GM12873 (cell line): ENCODE results near the gene FAM227A.

Experiments used
- CTCF ChIP-seq: IDR thresholded peaks from 2 replicates; pipeline ENCODE4 v1.5.1; 2012; ENCODE audit warnings: low read depth, mild to moderate bottlenecking, moderate library complexity, low read length, control low read depth; ENCODE audit not compliant: insufficient read depth; ENCODE audit errors: missing control alignments

The FAM227A gene

GRCh38 chr22:38656256-38657044 is at the start of gene FAM227A, which contains the start of gene CBY1:
Gene FAM227A, minus strand, starts transcription at chr22:38656392. Its CDS starts 6,224 bp downstream, at chr22:38650168.
Gene CBY1, plus strand, starts transcription at chr22:38656638. Its CDS starts 11,417 bp downstream, at chr22:38668055.
- TF ChIP-seq CTCF, result no peak

GRCh38 chr22:38705235-38706100 is 49.3 kb upstream of the FAM227A start, which contains the start of gene GTPBP1:
Gene GTPBP1, plus strand, starts transcription at chr22:38705944. Its CDS starts 12 bp downstream, at chr22:38705956.
- no peak for TF ChIP-seq CTCF

GRCh38 chr22:38704654-38705234 is 48.6 kb upstream of the FAM227A start:
- no peak for TF ChIP-seq CTCF

- no peak for TF ChIP-seq CTCF
These were observed 44.8 kb upstream of the FAM227A start, which contains the start of gene JOSD1 for GRCh38 chr22:38700789-38701628. Gene JOSD1, minus strand, starts transcription at chr22:38700943. Its CDS starts 956 bp downstream, at chr22:38699987.

- TF ChIP-seq CTCF, result no peak
These were observed 44.1 kb upstream of the FAM227A start for GRCh38 chr22:38700270-38700788.

- TF ChIP-seq CTCF, result no peak
These were observed 43.6 kb upstream of the FAM227A start for GRCh38 chr22:38699784-38700183.
